ENCODE data around the gene PHYHD1. TPM values are rescaled to one million over a fixed set of nuclear protein-coding genes. Genes with fewer than 3 reads are reported as not detected.
"Not testable (repeated sequence)": the region's sequence is repeated elsewhere in the genome, so short reads cannot be mapped to it uniquely, and the experiment has no call there.

The PHYHD1 gene
- total RNA-seq, 4 donors from 2014 or later = 14.4 to 43.8 (median 32.4) TPM

DNA sequence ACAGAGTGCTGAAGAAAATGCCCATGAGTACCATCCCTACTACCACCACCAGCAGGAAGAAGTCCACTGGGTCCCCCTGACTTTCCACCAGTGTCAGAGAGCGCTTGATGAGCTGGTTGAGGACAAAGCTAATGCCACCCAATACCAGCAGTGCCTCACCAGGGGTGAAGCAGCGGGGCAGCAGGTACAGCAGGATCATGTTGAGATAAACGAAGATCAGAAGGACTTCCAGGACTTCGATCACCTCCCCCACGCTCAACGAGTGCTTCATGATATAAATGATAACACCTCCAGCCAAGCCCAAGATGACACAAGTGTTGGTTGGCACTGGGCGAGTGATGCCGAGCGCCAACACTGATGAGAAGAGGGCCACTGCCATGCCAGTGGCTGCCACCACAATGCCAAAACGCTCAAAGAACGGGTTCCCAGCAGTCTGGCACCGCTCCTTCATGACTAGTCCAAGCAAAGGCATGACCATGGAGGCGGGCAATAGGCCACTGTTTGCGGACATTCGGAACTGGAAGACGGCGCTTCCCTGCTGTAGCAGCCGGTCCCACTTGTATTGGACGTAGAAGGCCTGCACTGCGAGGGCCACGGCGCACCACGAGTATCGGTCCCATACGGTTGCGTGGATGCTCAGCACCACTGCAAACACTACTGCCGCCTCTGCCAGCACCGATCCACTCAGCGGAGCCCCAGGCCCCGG, 25.9 kb downstream of the PHYHD1 start:
- DNase-seq (ENCODE audit: low spot score) (no peak), ATAC-seq (ENCODE audit: low FRiP score) (no peak)
- TF ChIP-seq, protein P1, sequence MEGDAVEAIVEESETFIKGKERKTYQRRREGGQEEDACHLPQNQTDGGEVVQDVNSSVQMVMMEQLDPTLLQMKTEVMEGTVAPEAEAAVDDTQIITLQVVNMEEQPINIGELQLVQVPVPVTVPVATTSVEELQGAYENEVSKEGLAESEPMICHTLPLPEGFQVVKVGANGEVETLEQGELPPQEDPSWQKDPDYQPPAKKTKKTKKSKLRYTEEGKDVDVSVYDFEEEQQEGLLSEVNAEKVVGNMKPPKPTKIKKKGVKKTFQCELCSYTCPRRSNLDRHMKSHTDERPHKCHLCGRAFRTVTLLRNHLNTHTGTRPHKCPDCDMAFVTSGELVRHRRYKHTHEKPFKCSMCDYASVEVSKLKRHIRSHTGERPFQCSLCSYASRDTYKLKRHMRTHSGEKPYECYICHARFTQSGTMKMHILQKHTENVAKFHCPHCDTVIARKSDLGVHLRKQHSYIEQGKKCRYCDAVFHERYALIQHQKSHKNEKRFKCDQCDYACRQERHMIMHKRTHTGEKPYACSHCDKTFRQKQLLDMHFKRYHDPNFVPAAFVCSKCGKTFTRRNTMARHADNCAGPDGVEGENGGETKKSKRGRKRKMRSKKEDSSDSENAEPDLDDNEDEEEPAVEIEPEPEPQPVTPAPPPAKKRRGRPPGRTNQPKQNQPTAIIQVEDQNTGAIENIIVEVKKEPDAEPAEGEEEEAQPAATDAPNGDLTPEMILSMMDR (IDR thresholded peaks at IDR 0.05) = no peak

DNA sequence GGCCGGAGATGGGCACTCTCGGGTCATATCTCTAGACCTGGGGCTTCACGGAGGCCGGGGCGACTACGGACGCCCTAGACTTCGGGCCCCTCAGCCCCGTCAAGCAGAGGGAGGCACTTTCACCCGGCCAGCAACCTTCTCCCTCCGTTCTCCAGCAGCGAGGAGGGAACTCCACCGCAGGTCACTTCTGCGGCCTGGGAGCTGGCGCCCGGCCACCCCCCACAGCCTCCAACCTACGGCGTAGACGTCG, 26.4 kb downstream of the PHYHD1 start:
- TF ChIP-seq, protein P1 (IDR thresholded peaks at IDR 0.05) = no peak
- no peak for ATAC-seq (ENCODE audit: low FRiP score)
- no peak for DNase-seq (ENCODE audit: low spot score)

DNA sequence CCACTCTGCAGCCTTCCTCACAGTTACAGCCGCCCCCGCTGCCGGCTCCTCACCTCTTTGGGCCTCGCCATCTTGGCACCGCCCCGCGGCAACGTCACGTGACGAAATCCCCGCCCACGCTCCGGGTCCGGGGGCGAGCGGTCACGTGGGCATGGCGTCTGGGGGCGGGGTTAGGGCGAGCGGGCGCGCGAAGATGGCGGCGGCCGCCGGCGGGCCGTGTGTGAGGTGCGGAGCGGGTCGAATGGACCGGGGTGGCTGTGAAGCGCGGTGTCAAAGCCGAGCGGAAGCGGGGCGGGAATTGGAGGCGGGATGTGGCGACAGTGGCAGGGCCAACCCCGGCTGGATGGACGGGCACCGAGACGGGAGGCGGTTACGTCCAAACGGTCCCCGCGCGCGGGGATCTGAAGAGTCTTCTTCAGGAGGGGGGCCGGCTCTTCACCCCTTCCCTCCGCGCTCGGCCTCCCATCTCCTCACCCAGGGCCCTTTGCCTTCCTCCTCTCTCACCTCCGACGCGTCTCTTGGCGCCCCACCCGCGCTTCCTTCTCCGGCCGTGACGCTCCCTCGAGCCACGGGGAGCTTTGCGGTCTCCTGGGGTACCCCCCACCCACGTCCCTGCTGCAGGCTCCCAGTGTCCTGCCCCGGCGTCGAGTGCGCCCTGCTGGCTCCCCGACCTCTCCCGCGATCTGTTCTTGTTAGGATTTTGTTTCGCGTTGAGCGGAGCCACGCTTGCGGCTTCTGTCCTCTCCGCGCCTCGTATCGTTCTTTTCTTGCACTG, 26.9 kb downstream of the PHYHD1 start, which contains the start of the genes DOLK and NUP188:
TSS of gene DOLK (minus strand) at position 77 of the 775 bp plus-strand sequence. CDS start 300 bp downstream, outside the sequence.
TSS of gene NUP188 (plus strand) at position 173 of the 775 bp plus-strand sequence. CDS start at position 194, 21 bp downstream.
- TF ChIP-seq, protein P1 (IDR thresholded peaks at IDR 0.05) = peak in 1 of 3 donors; percentile 20
- peak; percentile 84 for ATAC-seq (ENCODE audit: low FRiP score)

DNA sequence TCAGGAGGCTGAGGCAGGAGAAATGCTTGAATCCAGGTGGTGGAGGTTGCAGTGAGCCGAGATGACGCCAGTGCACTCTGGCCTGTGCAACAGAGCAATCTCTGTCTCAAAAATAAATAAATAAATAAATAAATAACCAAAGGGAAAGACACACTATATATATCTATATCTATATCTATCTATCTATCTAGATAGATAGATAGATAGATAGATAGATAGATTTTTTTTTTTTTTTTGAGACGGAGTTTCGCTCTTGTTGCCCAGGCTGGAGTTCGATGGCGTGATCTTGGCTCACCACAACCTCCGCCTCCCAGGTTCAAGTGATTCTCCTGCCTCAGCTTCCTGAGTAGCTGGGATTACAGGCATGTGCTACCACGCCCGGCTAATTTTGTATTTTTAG, 40.6 kb downstream of the PHYHD1 start:
- DNase-seq (ENCODE audit: low spot score); ATAC-seq (ENCODE audit: low FRiP score): not testable (repeated sequence)

More for the DNA sequence above, 26.9 kb downstream of the PHYHD1 start, which contains the start of the genes DOLK and NUP188:
- peak; percentile 98 for DNase-seq (ENCODE audit: low spot score)

DNA sequence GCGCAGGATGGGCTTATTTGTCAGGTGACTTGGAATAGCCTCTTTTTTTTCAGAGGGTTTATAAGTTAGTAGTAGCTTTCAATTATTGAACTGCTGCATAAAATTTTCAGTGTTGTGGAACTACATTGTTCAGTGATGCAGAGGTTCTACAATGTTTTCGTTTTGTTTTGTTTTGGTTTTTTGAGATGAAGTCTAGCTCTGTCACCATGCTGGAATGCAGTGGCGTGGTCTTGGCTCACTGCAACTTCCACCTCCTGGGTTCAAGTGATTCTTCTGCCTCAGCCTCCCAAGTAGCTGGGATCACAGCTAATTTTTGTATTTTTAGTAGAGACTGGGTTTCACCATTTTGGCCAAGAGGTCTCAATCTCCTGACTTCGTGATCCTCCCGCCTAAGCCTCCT, 48.7 kb downstream of the PHYHD1 start:
- TF ChIP-seq, protein P1 (IDR thresholded peaks at IDR 0.05) = no peak

DNA sequence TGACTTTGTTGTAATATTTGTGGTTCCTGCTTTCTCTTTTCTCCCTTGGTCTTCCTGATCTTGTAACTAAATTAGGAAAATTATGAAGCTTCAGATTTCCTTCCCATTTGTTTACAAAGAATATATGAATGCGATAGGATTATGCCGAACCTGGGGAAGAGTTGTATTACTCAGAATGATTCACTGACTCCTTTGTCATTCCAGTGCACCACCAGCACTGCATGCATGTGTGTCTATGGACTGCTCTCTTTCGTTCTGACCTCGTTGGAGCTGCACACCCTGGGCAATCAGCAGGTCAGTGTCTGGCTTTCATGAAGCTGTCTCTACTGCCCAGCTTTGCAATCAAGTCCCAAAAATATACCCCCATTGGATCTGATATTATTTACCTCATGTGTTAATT, 52.2 kb downstream of the PHYHD1 start:
- DNase-seq (ENCODE audit: low spot score) (no peak), ATAC-seq (ENCODE audit: low FRiP score) (no peak)
- TF ChIP-seq, protein P1 (IDR thresholded peaks at IDR 0.05) = no peak

More for the DNA sequence above, 48.7 kb downstream of the PHYHD1 start:
- DNase-seq (ENCODE audit: low spot score) (no peak), ATAC-seq (ENCODE audit: low FRiP score) (no peak)

DNA sequence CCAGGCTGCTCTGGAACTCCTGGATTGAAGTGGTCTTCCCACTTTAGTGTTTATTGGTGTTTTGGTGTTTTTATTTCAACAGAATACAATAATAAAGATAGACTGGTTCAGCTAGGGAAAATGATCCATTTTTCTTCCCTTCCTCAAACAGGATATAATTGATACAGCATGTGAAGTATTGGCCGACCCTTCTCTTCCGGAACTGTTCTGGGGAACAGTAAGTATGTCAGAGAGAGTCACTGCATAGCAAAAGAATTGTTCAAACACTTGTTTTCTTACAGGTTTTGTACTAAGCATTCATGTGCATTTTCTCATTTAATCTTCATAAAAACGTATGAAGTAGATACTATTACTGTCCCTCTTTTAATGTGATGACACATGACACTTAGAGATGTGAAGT, 58.3 kb downstream of the PHYHD1 start:
- ATAC-seq (ENCODE audit: low FRiP score) = no peak
- TF ChIP-seq, protein P1 (IDR thresholded peaks at IDR 0.05) = no peak
- DNase-seq (ENCODE audit: low spot score) = no peak
